ENCODE measurements around the gene RBM10. TPM values are rescaled to one million over a fixed set of nuclear protein-coding genes. Genes with fewer than 3 reads are reported as not detected.
A peak's percentile ranks its signal among the peaks of the same experiment; 100 is the strongest.

RBM10 gene
- total RNA-seq, 1 donor from 2014 or later: 74.6 TPM

DNA sequence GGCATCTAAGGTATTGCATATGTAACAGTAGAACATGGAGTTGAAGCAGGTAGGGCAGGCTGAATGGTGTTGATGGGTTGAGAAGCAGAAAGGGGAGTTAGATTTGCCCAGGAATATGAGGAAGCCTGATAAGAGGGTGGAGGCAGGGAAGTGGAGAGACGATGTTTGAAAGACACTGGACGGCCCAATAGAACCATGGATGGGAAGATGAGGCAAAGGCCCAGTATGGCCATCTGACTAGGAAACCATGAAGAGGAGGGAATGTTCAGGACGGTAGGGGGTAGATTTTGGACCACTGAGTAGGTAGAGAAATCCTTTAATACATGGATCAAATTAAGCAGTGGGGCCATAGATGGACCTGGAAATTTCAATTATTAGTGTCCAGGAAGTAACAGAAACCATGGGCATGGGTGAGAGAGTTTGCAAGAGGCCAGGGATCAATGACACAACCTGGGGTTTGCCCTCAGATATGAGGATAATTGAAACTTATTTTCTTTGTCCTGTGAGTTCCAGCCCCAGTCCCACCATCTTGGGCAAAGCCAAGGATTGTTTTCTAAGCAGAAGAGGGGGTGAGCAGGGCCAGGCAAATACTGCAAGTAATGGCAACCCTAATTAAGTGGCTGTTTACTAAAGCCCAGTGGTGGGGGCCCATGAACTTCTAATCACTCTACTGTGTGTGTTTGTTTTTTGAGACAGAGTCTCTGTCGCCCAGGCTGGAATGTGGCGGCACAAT is 85.3 kb downstream of the RBM10 start:
- Mint-ChIP-seq H3K4me3 (ENCODE audit: unreplicated experiment) (no peak overlapping the region), H3K27me3 (ENCODE audit: unreplicated experiment) (peaks cover 3% of the 10 kb centered on the region), H3K27ac (ENCODE audit: unreplicated experiment) (no peak overlapping the region), H3K36me3 (ENCODE audit: unreplicated experiment) (no peaks in the 10 kb centered on the region), H3K4me1 (ENCODE audit: low read depth, unreplicated experiment) (peaks cover 2% of the 10 kb centered on the region), H3K9me3 (ENCODE audit: unreplicated experiment) (peaks cover 7% of the 10 kb centered on the region)
- TF ChIP-seq, protein P1, sequence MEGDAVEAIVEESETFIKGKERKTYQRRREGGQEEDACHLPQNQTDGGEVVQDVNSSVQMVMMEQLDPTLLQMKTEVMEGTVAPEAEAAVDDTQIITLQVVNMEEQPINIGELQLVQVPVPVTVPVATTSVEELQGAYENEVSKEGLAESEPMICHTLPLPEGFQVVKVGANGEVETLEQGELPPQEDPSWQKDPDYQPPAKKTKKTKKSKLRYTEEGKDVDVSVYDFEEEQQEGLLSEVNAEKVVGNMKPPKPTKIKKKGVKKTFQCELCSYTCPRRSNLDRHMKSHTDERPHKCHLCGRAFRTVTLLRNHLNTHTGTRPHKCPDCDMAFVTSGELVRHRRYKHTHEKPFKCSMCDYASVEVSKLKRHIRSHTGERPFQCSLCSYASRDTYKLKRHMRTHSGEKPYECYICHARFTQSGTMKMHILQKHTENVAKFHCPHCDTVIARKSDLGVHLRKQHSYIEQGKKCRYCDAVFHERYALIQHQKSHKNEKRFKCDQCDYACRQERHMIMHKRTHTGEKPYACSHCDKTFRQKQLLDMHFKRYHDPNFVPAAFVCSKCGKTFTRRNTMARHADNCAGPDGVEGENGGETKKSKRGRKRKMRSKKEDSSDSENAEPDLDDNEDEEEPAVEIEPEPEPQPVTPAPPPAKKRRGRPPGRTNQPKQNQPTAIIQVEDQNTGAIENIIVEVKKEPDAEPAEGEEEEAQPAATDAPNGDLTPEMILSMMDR (IDR thresholded peaks at IDR 0.05; ENCODE audit: partially characterized antibody, unreplicated experiment): no peak
- DNase-seq: no peak

DNA sequence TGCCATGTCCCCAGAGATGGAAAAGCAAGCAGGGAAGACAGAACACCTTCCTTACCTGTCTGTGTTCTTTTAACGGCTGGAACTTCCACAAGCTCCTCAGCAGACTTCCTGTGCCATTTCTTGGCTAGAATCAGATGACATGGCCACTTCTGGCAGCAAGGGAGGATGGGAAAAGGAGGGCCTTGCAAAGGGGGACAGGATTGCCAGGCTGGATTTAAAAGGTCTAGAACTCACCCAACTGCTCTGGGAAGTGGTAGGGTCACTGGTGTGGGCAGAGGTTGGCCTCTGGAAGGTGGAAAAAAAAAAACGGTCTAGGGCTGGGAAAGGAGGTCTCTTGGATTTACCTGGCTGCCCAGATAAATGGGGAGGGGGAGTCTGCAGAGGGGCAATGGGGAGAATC is 86.1 kb downstream of the RBM10 start:
- H3K4me3 Mint-ChIP-seq (ENCODE audit: unreplicated experiment): no peak overlapping the region
- no peak overlapping the region for H3K27ac Mint-ChIP-seq (ENCODE audit: unreplicated experiment)
- H3K27me3 Mint-ChIP-seq (ENCODE audit: unreplicated experiment): peaks cover 3% of the 10 kb centered on the region
- DNase-seq: no peak
- peaks cover 6% of the 10 kb centered on the region for H3K4me1 Mint-ChIP-seq (ENCODE audit: low read depth, unreplicated experiment)
- H3K9me3 Mint-ChIP-seq (ENCODE audit: unreplicated experiment): peaks cover 6% of the 10 kb centered on the region
- TF ChIP-seq, protein P1 (IDR thresholded peaks at IDR 0.05; ENCODE audit: partially characterized antibody, unreplicated experiment): no peak
- no peaks in the 10 kb centered on the region for H3K36me3 Mint-ChIP-seq (ENCODE audit: unreplicated experiment)

GRCh38 chrX:47232197-47232802 is 87.3 kb downstream of the RBM10 start:
- Mint-ChIP-seq H3K4me3 (ENCODE audit: unreplicated experiment) (peak overlapping the region; percentile 99), H3K27ac (ENCODE audit: unreplicated experiment) (peak overlapping the region; percentile 100), H3K36me3 (ENCODE audit: unreplicated experiment) (no peaks in the 10 kb centered on the region), H3K27me3 (ENCODE audit: unreplicated experiment) (peaks cover 3% of the 10 kb centered on the region), H3K4me1 (ENCODE audit: low read depth, unreplicated experiment) (peaks cover 6% of the 10 kb centered on the region), H3K9me3 (ENCODE audit: unreplicated experiment) (peaks cover 3% of the 10 kb centered on the region)
- no peak for DNase-seq
- TF ChIP-seq, protein P1 (IDR thresholded peaks at IDR 0.05; ENCODE audit: partially characterized antibody, unreplicated experiment): no peak

GRCh38 chrX:47232803-47233332 is 87.8 kb downstream of the RBM10 start, which contains the start of gene USP11:
Gene USP11, plus strand, starts transcription at chrX:47233009. Its CDS starts 35 bp downstream, at chrX:47233044.
- TF ChIP-seq, protein P1 (IDR thresholded peaks at IDR 0.05; ENCODE audit: partially characterized antibody, unreplicated experiment): no peak
- Mint-ChIP-seq H3K9me3 (ENCODE audit: unreplicated experiment) (peaks cover 3% of the 10 kb centered on the region), H3K27me3 (ENCODE audit: unreplicated experiment) (peaks cover 3% of the 10 kb centered on the region), H3K36me3 (ENCODE audit: unreplicated experiment) (no peaks in the 10 kb centered on the region), H3K27ac (ENCODE audit: unreplicated experiment) (peak within 1 kb of the TSS; percentile 100), H3K4me1 (ENCODE audit: low read depth, unreplicated experiment) (peaks cover 6% of the 10 kb centered on the region), H3K4me3 (ENCODE audit: unreplicated experiment) (peak within 1 kb of the TSS; percentile 99)
- peak; percentile 64 for DNase-seq

All from glutamatergic neuron (in vitro differentiated cells).